NCI-H226 (cell line): ENCODE results near the gene CABLES1.
A peak's percentile ranks its signal among the peaks of the same experiment; 100 is the strongest.

Source experiments
- DNase-seq: peaks from one replicate; pipeline ENCODE4 v3.0.0-alpha.2; 2015

Gene CABLES1

GRCh38 chr18:23196119-23197007, 61.1 kb downstream of the CABLES1 start:
- DNase-seq = no peak

- no peak for DNase-seq
Observed at GRCh38 chr18:23198217-23198845, 63.0 kb downstream of the CABLES1 start.

- DNase-seq = peak; percentile 54
Observed at GRCh38 chr18:23200756-23201155, 65.5 kb downstream of the CABLES1 start.

DNA sequence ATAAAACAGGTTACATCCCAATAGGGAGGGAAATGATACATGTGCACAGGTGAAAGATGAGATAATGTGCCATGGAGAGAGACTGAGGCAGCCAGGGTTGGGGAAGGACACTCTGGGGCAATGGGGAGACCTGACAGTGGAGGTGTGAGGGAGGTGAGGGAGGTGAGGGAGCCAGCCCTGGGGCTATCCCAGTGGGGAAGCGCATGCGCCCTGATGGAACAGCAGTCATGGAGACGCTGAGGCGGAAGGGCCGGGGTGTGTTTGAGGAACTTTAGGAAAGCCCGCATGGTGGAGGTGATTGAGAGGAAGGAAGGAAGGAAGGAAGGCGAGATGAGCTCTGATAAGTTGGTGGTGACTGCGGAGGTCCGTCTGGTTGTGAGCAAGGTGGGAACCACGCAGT, 66.5 kb downstream of the CABLES1 start:
- no peak for DNase-seq

GRCh38 chr18:23203891-23204432, 68.7 kb downstream of the CABLES1 start:
- no peak for DNase-seq

- DNase-seq = no peak
Observed at GRCh38 chr18:23204589-23205235, 69.4 kb downstream of the CABLES1 start.

- DNase-seq = no peak
Observed at GRCh38 chr18:23205980-23206379, 70.7 kb downstream of the CABLES1 start.

DNA sequence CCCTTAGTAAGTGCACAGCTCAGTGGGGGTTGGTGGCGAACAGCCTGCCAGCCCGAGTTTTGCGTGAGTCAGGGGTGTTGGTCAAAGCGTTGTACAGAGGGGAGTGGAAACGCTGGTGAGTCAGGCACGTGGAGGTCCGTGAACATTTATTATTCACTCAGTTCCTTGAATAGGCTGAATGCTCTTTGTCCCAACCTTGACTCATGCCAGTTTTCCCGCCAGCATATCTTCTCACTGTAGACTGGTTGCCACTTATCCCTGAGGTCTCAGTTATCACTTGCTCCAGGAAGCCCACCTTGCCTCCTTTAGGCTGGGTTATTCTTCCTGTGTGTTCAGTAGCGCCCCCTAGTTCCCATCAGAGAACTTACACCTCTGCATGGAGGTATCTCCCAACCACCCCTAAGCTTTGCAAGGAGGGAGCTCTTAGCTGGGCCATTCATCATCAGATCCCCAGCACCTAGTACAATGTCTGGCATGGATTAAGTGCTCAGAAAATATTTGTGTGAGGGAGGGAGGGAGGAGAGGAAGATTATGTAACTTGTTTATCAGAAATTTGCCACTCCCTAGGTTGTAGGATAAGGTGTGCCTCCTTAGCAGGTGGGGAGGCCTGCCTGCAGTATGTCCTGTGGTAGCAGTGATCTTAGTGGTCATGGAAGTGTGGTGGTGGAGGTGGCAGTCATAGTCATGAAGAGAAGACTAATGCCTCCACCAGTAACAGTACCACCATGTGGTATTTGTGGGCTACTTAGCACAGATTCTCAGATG, 72.1 kb downstream of the CABLES1 start:
- no peak for DNase-seq

DNA sequence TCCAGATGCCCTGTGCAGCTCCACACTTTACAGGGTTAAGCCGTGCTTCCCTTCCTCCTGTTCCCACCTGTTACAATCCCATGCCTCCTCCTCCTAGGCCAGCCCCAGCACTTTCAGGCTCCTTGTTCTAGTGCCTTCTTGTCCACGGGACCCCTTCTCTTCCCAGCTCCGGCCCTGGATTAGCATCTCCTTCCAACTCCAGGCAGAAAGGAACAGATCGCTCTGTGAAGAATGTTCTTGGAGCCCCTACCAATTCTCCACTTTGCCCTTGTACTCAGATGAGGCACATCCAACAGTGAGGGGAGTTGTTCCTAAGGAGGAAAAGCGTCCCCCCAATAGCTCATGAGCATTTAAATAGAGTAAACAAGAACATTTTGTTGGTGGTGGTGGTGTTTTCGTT, 72.7 kb downstream of the CABLES1 start:
- DNase-seq = no peak

DNA sequence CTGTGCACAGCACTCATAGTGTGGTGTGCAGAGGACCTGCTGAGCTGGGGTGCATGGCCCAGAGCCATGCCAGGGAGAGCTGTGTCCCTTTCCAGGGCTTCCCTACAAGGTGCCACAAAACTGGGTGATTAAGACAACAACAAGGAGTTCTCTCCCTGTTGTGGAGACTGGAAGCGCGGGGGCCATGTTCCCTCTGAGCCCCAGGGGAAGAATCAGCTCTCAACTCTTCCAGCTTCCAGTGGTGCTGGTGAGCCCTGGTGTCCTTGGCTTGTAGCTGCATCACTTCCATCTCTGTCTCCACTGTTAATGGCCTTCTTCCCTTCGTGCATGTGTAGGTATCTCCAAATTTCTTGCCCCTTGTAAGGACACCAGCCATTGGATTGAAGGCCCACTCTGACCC, 73.3 kb downstream of the CABLES1 start:
- no peak for DNase-seq

GRCh38 chr18:23209031-23209430, 73.7 kb downstream of the CABLES1 start:
- peak; percentile 71 for DNase-seq

DNA sequence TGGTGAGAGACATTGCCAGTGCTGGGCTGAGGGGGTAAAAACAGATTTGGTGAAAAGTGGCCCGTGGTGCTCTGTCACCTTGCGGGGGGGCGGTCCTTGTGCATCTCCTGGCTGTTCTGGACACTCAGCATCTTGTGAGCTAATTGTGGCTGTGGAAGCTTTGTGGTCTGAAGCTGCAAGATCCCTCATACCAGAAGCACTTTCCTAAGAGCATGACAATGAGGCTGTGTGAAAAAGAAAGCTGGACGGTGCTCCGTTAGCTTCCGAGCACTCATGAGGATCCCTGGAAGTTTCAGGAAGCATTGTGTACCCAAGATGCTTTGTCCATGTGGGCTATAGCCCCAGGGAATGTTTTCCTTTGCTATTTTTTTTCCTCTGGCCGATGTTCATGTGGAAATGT, 74.5 kb downstream of the CABLES1 start:
- DNase-seq = no peak

- no peak for DNase-seq
Observed at GRCh38 chr18:23210526-23210925, 75.2 kb downstream of the CABLES1 start.

GRCh38 chr18:23211146-23211545, 75.9 kb downstream of the CABLES1 start:
- no peak for DNase-seq

DNA sequence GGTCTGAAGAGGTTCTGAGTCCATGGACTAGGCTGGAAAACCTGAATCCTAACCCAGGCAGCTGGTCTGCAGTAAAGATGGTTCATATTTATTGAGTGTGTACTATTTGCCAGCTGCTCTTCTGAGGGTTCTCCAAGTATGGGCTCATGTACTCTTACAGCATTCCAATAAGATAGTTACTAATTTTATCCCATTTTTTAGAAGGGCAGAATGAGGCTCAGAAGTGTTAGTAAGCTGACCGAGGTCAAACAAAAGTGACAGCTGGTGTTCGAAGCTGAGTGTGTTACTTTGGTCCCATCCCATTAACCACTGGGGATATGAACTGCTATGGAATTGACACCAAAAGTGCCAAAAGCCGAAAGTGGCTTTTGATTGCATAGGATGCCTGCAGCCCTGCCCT, 76.9 kb downstream of the CABLES1 start:
- no peak for DNase-seq

- no peak for DNase-seq
Observed at GRCh38 chr18:23213200-23213599, 77.9 kb downstream of the CABLES1 start.

- DNase-seq = no peak
Observed at GRCh38 chr18:23217781-23218180, 82.5 kb downstream of the CABLES1 start.

- no peak for DNase-seq
Observed at GRCh38 chr18:23220355-23220754, 85.1 kb downstream of the CABLES1 start.

GRCh38 chr18:23223641-23224040, 88.4 kb downstream of the CABLES1 start:
- DNase-seq = no peak

- peak; percentile 75 for DNase-seq
Observed at GRCh38 chr18:23225503-23225902, 90.2 kb downstream of the CABLES1 start.

GRCh38 chr18:23226391-23226790, 91.1 kb downstream of the CABLES1 start:
- peak; percentile 65 for DNase-seq

GRCh38 chr18:23226930-23227725, 91.8 kb downstream of the CABLES1 start:
- DNase-seq = peak; percentile 77
